Subcutaneous adipose tissue (tissue), 4 donors: Measurements from ENCODE around the gene CCDC88C. TPM values are rescaled to one million over a fixed set of nuclear protein-coding genes. Genes with fewer than 3 reads are reported as not detected.

Experiments used
- total RNA-seq, 4 donors: library from RNA; depleted of rRNA; stranded (reverse); fragments of >200 nt; gene quantifications; one replicate each; pipeline ENCODE4 v1.1.0, GENCODE V29; 2016
- TF ChIP-seq, protein P1 (sequence below): fragments of 450-650 bp; IDR thresholded peaks from one replicate; pipeline ENCODE4 v1.5.1; 2016; ENCODE audit warnings: low read depth, mild to moderate bottlenecking, control low read depth, antibody characterized with exemption, moderate library complexity

Gene CCDC88C
- total RNA-seq, 4 donors from 2014 or later = 7.3 to 16.2 (median 8.8) TPM

DNA sequence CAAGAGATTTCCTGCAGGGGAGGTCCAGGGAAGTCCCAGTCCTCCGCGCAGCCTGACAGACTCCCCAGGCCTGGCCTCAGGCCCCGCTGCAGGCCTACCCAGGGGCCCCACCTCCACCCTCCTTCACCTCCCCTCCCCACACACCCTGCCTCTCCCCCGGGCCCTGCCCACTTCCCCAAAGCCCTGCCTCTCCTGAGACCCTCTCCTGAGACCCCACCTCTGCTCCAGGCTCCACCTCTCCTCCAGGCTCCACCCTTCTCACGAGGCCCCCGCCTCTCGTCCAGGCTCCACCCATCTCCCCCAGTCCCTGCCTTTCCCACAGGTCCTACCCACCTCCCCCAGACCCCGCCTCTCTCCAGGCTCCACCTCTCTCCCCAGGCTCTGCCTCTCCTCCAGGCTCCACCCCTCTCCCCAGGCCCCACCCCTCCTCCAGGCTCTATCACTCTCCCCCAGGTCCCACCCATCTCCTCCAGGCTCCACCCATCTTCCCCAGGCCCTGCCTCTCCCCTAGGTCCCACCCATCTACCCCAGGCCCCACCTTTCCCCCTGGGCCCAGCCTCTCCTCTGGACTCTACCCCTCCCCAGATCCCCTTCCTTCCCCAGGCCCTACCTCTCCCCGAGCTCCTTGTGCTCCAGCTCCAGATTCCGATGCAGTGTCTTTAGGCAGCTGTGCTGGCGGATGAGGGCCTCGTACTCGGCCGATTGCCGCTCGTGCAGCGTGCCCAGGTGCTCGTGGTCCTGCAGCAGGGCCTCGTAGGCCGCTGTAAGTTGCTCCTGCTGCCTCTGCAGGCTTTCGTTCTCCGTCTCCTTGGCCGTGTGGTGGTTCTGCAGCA lies 114.3 kb downstream of the CCDC88C start:
- TF ChIP-seq, protein P1, sequence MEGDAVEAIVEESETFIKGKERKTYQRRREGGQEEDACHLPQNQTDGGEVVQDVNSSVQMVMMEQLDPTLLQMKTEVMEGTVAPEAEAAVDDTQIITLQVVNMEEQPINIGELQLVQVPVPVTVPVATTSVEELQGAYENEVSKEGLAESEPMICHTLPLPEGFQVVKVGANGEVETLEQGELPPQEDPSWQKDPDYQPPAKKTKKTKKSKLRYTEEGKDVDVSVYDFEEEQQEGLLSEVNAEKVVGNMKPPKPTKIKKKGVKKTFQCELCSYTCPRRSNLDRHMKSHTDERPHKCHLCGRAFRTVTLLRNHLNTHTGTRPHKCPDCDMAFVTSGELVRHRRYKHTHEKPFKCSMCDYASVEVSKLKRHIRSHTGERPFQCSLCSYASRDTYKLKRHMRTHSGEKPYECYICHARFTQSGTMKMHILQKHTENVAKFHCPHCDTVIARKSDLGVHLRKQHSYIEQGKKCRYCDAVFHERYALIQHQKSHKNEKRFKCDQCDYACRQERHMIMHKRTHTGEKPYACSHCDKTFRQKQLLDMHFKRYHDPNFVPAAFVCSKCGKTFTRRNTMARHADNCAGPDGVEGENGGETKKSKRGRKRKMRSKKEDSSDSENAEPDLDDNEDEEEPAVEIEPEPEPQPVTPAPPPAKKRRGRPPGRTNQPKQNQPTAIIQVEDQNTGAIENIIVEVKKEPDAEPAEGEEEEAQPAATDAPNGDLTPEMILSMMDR = no peak

DNA sequence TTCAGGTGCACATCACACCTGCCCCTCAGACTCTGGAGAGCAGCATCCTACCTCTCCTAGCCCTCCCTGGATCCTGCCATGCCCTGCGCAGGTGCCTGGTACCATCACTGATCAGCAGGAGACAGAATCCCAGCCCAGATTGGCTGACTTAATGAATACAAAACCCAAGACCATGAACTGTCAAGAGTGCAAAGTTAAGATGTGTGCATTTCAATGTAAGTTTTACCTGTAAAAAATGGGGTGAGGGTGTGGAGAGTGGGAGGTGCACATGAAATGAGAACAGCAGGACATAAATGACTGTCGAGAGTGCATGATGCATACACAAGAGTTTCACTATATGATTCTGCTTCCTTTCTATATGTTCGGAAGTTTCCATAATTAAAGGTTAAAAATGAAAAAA lies 115.2 kb downstream of the CCDC88C start:
- TF ChIP-seq, protein P1 = no peak

DNA sequence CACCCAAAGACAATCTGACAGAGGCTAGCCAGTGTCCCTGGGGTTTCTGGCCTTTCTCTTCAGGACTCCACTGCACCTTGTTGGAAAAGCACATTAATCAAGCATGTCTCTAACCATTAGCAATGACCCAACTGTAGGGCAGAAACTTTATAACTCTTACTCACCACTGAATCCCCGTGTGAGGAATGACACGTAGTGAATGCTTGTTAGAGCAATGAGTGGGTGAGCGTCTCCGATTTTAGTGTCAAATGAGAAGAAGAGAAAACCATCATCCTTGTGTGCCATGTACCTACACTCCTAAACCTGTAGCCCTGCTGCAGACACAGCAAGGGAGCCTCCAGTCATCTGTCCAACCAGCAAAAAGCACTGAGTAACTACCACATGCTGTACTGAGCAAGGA lies 116.7 kb downstream of the CCDC88C start:
- TF ChIP-seq, protein P1 = no peak

DNA sequence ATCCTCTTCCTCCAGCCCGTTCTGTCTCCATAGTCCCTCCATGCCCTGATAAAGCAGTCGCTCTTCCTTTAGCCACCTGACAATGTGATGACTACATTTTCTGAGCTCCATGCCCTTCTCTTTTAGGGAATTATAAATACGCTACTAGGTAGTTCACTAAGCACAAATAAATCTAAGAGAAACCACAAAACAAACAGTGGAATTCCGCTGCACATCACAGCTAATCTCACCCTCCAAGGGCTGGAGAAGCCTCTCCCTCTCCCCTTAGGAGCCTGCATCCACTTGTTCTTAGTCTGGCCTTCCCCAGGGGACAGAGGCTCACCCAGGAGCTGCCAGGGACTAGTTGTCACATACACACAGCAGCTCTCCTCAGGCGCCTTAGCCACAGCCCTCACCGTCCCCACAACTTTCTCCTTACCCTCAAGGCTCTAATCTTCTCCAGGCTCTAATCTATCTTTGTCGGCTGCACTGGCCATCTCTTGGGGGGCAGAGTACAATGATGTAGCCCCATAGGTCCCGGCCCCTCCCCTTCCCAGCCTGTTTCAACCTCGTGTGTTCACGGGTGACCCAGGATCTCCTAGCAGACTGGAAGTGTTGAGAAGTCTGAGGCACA lies 117.2 kb downstream of the CCDC88C start:
- TF ChIP-seq, protein P1 = no peak

DNA sequence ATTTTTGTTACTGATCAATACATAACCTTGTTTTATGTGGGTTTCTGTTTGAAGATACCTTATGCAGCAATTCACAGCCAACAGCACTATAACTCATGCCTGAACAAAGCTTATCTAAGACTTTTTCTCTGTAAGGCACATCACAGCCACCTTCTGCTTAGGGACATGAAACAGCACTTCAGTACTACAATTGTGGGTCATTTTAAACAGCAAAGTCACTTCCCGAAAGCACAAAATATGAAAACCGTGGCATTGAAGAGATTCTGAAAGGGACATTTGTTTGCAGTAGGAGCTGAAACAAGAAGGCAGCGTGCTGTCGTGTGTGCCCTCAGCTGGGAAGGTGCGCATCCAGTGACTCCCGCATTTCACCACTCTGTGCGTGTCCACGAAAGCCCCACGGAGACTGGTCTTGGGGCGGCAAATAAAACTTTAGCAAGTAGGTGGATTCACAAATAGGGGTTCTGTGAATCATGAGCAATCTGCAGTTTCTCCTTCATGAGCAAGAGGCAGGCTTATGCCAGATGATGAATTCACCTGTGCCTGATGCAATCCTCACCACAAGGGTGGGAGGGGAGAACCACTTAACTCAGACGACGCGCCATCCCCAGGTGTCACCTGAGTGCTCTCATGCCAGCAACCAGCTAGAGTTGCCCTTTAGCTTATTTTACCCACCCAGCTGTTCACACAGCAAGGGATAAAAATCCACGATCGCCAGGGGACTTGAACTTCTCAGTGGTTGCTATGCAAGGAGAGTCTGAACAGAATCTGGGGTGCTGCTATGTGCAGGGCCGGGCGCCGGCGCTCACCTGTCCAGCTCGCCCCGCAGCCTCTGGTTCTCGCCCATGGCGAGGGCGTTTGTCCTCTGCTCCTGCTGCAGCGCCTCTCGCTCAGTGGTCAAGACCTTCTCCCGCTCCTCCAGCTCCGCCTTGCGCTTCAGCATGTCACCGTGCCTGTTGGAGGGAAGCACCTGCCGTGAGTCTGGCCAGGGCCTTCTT lies 118.2 kb downstream of the CCDC88C start:
- TF ChIP-seq, protein P1 = no peak

DNA sequence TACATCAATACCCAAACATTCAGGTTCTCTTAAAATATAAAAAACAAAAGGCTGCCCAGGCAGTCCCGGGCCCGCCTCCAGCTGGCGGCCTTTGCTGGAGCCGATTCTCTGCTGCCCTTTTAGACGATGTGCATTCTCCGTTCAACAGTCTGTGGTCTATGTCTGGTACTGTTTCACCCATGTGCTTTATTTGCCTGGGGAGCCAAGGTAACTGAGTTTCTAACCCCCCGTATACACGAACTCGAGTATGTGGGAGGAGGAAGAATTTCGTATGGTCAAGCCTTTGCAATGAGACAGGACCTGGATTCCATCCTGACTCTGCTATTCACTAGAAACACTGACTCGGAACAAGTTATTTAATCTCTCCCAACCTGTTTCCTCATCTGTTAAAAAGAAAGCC lies 119.0 kb downstream of the CCDC88C start:
- TF ChIP-seq, protein P1 = no peak
